IPS-15b (cell line): Measurements from ENCODE around the gene EFCC1.

Experiments used
- H3K27me3 ChIP-seq: one replicate; pipeline ENCODE4 v1.6.1; 2013; ENCODE audit warnings: low read length; ENCODE audit not compliant: control insufficient read depth, insufficient read depth
- H3K36me3 ChIP-seq: one replicate; pipeline ENCODE4 v1.6.1; 2013; ENCODE audit warnings: low read length; ENCODE audit not compliant: control insufficient read depth, insufficient read depth
- H3K4me1 ChIP-seq: one replicate; pipeline ENCODE4 v1.6.1; 2013; ENCODE audit warnings: mild to moderate bottlenecking, low read length; ENCODE audit not compliant: control insufficient read depth, insufficient read depth
- H3K4me3 ChIP-seq: one replicate; pipeline ENCODE4 v1.5.1; 2013; ENCODE audit warnings: low read depth, low read length
- H3K9ac ChIP-seq: one replicate; pipeline ENCODE4 v1.6.1; 2013; ENCODE audit warnings: low read depth, mild to moderate bottlenecking, low read length
- H3K9me3 ChIP-seq: one replicate; pipeline ENCODE4 v1.6.1; 2013; ENCODE audit warnings: mild to moderate bottlenecking, low read length; ENCODE audit not compliant: control insufficient read depth, insufficient read depth

The EFCC1 gene

DNA sequence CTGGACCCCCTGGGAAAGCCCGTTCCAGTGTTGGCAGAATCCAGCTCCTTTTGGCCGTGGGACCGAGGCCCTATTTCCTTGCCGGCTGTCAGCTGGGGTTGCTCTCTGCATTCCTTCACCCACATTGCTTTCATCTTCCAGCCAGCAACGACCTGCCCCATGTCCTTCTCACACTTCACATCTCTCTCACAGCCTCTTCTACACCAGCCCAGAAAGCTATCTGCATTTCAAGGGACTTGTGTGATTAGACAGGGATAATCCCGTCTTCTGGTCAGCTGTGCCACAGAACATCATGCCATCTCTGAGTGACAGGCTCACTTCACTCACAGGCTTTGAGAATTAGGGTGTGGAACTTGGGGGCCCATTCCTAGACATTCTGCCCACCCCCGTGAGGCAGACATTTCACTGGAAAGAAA, 16.4 kb downstream of the EFCC1 start:
- Histone ChIP-seq H3K36me3 (no peaks in the 10 kb centered on the region), H3K4me1 (no peaks in the 10 kb centered on the region), H3K4me3 (no peak overlapping the region), H3K9me3 (no peaks in the 10 kb centered on the region), H3K9ac (no peak overlapping the region), H3K27me3 (no peaks in the 10 kb centered on the region)

DNA sequence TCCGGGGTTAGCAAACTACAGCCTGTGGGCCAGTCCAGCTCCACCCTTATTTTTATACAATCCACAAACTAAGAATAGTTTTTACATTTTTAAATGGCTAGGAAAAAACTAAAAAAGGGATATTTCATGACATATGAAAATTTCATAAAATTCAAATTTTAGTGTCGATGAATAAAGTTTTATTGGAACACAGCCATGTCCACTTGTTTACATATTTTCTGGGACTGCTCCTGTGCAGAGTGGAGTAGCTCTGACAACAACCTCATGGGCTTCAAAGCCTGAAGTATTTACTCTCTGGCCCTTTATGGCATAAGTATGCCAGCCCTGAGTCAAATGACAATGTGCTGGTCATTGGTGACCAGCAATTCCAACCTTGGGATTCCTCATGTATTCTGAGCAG, 17.2 kb downstream of the EFCC1 start:
- Histone ChIP-seq H3K27me3 (no peaks in the 10 kb centered on the region), H3K9ac (no peak overlapping the region), H3K9me3 (no peaks in the 10 kb centered on the region), H3K4me3 (no peak overlapping the region), H3K36me3 (no peaks in the 10 kb centered on the region), H3K4me1 (no peaks in the 10 kb centered on the region)

DNA sequence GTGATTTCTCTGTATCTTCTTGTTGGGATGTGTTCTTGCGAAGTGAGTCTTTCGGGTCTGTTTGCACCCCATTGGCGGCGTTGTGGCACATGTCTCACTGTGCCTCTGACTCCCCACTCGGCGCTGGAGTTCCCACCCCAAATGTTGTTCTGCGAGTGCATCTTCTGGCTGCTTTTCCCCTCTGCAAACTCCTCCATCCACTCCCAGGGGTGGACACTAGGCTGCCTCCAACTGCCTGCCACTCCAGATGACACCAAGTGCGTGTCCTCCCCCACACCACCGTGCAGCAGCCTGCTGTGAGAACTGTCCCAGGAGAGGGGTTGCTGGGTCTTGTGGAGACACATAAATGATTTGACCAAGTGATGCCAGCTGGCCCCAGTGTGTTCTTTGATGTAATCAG, 17.6 kb downstream of the EFCC1 start:
- Histone ChIP-seq H3K36me3 (no peaks in the 10 kb centered on the region), H3K9ac (no peak overlapping the region), H3K9me3 (no peaks in the 10 kb centered on the region), H3K27me3 (no peaks in the 10 kb centered on the region), H3K4me1 (no peaks in the 10 kb centered on the region), H3K4me3 (no peak overlapping the region)

DNA sequence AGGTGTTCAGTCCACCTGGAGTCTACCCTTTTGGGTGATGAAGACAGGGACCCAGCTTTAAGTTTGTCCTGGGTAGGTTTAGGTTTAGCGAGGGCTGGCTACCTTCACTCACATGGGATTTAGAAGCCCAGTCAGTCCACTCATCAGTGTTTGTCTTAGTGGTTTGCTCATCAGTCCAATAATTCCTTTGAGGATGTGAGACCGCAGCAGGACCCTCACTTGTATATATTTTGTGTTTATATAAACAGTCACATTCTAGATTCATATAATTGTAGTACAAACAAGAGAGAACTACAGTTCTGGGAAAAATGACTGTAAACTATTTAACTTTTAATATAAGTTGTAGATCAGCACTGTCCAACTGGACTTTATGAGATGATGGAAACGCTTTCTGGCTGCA, 18.2 kb downstream of the EFCC1 start:
- H3K4me1 ChIP-seq = no peaks in the 10 kb centered on the region
- H3K27me3 ChIP-seq = no peaks in the 10 kb centered on the region
- no peak overlapping the region for H3K9ac ChIP-seq
- no peaks in the 10 kb centered on the region for H3K9me3 ChIP-seq
- no peak overlapping the region for H3K4me3 ChIP-seq
- no peaks in the 10 kb centered on the region for H3K36me3 ChIP-seq

DNA sequence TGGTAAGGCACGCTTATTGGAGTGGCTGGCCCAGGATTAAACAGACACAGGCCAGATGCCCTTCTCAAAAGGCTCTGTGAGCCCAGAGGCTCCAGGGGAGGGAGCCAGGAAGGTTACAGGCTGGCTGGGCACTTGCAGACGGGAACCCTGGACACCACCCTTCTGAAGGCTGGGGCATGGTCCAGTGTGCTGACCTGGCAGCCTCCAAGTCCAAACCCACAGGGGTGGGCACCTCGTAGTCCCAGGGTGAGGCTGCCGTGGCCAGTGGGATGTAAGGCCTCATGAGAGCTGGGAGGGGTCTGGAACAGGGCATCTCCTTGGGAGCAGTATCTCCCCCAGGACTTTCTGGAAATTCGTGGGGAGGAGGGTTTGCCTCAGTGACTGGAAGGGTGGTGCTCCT, 19.6 kb downstream of the EFCC1 start:
- Histone ChIP-seq H3K9ac (no peak overlapping the region), H3K4me1 (no peaks in the 10 kb centered on the region), H3K36me3 (no peaks in the 10 kb centered on the region), H3K9me3 (no peaks in the 10 kb centered on the region), H3K4me3 (no peak overlapping the region), H3K27me3 (peaks cover 13% of the 10 kb centered on the region)

DNA sequence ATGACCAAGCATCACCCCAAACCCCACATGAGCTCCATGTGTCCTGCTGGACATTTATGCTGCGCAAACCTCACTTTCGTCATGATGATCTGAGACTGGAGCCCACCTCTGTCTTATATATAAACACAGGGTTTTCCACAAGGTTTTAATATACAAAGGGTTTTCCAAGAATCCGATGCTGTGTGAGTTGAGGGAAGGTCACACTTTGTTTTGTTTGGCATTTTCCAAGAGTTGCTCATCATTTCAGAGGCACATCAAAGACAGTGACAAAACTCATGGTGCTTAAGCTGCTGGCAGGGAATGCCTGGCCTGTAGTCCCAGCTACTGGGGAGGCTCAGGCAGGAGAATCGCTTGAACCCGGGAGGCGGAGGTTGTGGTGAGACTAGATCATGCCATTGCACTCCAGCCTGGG, 20.0 kb downstream of the EFCC1 start:
- no peaks in the 10 kb centered on the region for H3K9me3 ChIP-seq
- no peak overlapping the region for H3K9ac ChIP-seq
- H3K27me3 ChIP-seq = peaks cover 18% of the 10 kb centered on the region
- no peaks in the 10 kb centered on the region for H3K4me1 ChIP-seq
- no peaks in the 10 kb centered on the region for H3K36me3 ChIP-seq
- H3K4me3 ChIP-seq = no peak overlapping the region

DNA sequence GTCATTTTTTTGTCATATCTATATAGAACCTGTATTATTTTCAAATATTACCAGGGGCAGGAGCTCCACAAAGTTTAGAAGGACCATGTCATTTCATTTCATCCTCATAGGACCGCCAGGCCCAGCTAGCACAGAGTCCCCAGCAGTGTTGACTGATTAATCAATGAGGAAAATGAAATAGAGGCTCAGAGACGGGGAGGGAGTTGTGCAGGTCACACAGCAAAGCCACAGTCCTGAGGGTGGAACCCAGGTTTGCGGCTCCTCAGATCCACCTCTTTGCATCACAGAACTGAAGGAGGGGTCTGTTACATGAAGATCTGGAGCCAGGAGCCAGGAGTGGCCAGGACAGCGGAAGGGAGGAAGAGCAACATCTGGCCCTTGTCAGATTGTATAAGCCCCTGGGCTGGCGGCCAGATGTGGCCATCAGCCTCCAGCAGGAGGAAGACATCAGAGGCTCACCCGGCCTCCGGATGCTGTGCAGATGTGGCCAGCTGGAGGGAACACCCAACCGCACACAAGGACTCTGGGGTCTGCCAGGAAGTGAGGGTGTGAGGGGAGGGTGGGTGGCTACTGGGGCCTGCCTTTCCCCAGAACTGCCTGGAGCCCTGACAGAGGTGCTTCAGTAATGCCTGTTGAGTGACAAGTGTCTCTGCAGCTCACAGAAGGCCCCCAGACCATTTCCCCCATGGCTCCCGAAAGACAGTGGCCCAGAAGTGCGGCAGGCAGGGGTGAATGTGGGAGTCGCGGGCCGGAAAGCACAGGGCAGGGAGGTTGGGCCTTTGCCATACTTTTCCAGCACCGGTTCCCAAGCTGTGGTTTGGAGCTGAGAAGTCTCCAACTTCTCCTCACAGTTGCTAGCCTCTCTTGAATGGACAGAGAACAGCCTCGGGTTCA, 21.3 kb downstream of the EFCC1 start:
- Histone ChIP-seq H3K27me3 (peaks cover 25% of the 10 kb centered on the region), H3K9ac (no peak overlapping the region), H3K36me3 (no peaks in the 10 kb centered on the region), H3K4me3 (no peak overlapping the region), H3K4me1 (no peaks in the 10 kb centered on the region), H3K9me3 (no peaks in the 10 kb centered on the region)

DNA sequence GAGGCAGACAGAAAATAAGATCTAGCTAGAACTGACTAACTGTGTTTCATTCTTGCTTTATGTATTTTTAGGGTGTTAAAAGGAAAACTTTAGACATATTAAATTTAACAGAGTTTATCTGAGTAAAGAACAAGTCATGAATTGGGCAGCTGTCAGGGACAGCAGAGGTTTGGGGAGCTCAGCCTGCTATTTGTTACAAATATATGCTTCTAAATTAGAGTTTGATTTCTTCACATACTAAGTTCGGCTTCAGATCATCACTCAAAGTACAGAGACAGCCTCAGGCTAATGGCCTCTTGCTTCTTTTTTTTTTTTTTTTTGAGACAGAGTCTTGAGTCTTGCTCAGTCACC, 21.9 kb downstream of the EFCC1 start:
- H3K9me3 ChIP-seq = no peaks in the 10 kb centered on the region
- no peaks in the 10 kb centered on the region for H3K36me3 ChIP-seq
- H3K9ac ChIP-seq = no peak overlapping the region
- no peak overlapping the region for H3K4me3 ChIP-seq
- peaks cover 25% of the 10 kb centered on the region for H3K27me3 ChIP-seq
- H3K4me1 ChIP-seq = no peaks in the 10 kb centered on the region

DNA sequence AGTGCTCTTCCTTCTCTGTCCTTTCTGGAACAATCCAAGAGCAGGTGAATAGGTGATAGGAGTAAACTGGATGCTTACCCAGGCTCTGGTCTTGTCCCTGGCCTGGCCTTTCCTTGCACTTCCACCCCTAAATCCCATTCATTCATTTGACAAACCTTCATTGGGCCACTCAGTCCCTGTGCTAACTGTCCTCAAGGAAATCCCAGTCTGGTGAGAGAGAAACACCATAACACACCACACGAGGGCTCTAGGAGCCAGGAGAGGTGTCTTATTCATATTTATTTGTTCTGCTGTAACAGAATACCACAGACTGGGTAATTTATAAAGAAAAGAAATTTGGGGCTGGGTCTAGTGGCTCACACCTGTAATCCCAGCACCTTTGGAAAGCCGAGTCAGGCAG, 22.8 kb downstream of the EFCC1 start:
- Histone ChIP-seq H3K4me3 (no peak overlapping the region), H3K9me3 (no peaks in the 10 kb centered on the region), H3K27me3 (peaks cover 25% of the 10 kb centered on the region), H3K9ac (no peak overlapping the region), H3K36me3 (no peaks in the 10 kb centered on the region), H3K4me1 (no peaks in the 10 kb centered on the region)

DNA sequence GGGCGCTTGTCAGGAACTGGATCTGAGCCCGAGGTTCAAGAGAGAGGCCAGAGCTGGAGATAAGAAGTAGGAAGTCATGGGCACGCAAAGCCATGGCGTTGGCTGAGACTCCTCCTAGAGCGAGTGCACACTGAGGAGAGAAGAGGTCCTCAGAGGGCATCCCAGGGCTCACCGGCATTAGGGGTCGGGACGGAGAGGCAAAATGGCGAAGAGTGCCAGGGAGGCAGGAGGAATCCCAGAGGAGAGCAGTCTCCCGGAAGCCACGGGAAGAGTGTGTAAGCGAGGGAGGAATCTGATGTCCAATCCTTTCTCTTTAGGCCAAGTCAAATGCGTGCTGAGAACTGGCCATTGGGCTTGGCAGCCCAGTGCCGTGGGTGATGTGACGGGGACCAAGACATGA, 24.0 kb downstream of the EFCC1 start:
- H3K27me3 ChIP-seq = peaks cover 25% of the 10 kb centered on the region
- no peak overlapping the region for H3K4me3 ChIP-seq
- no peaks in the 10 kb centered on the region for H3K4me1 ChIP-seq
- no peaks in the 10 kb centered on the region for H3K9me3 ChIP-seq
- no peaks in the 10 kb centered on the region for H3K36me3 ChIP-seq
- no peak overlapping the region for H3K9ac ChIP-seq

DNA sequence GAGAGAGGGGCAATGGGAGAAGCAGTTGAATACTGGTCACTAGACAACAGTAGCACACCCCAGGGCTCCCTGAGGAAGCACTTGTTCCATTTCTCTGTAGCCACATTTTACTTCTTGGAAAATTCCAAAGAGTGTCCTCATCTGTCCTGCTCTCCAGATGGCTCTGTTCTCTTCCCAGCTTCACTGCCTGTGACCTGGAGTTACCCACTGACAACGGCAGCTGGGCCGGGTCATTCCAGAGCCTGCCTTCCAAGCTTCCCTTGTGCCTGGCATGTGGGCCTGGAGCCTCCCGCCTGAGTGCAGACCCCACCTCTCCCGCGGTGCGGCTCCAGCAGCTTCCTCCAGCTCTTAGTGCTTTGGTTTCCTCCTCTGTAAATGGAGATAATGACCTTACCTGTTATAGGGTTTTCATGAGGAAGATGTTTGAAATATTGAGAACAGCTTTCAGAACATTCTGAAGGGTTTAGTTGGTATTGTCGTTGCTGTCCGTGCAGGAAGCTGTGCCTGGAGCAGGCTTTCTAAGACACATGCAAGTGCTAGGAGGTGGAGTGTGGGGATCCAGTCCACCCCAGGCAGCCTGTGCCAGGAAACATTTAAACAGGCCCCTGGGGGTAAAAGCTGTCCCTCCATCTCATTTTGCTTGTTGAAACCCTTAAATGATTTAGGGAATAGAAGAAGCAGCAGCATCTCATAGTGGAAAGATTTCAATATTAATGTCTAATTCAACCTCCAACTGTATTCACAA, 24.8 kb downstream of the EFCC1 start:
- Histone ChIP-seq H3K27me3 (peaks cover 25% of the 10 kb centered on the region), H3K9ac (no peak overlapping the region), H3K9me3 (no peaks in the 10 kb centered on the region), H3K4me1 (no peaks in the 10 kb centered on the region), H3K36me3 (no peaks in the 10 kb centered on the region), H3K4me3 (no peak overlapping the region)
